ENCODE measurements around the gene CAPN11.
A peak's percentile ranks its signal among the peaks of the same experiment; 100 is the strongest.

The CAPN11 gene

DNA sequence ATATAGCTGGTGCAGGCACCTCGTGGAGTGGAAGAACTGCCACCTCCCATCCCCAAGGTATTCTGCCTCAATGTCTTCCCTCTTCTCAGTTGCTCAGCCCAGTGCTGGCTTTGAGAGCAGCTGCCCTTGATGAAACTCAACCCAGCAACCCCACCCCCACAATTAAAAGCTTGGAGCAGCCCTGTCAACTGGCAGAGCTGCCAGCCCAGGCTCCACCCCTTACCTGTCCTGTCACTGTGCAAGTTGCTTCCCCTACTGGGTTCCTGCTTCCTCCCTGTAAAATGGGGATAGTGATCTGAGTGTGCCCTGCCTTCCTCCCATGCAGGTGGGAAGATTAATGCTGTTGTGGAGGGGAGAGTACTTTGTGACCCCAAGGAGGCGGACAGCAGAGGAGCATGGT is 26.7 kb upstream of the CAPN11 start:
- DNase-seq (ENCODE audit: low read depth), result no peak
- TF ChIP-seq, protein P1, sequence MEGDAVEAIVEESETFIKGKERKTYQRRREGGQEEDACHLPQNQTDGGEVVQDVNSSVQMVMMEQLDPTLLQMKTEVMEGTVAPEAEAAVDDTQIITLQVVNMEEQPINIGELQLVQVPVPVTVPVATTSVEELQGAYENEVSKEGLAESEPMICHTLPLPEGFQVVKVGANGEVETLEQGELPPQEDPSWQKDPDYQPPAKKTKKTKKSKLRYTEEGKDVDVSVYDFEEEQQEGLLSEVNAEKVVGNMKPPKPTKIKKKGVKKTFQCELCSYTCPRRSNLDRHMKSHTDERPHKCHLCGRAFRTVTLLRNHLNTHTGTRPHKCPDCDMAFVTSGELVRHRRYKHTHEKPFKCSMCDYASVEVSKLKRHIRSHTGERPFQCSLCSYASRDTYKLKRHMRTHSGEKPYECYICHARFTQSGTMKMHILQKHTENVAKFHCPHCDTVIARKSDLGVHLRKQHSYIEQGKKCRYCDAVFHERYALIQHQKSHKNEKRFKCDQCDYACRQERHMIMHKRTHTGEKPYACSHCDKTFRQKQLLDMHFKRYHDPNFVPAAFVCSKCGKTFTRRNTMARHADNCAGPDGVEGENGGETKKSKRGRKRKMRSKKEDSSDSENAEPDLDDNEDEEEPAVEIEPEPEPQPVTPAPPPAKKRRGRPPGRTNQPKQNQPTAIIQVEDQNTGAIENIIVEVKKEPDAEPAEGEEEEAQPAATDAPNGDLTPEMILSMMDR (IDR thresholded peaks at IDR 0.05; ENCODE audit: low read depth, low read length, missing control alignments), result no peak
- H3K4me3 ChIP-seq (ENCODE audit: low read depth, low read length), result no peak overlapping the region
- in situ Hi-C loops (cut with HindIII; ENCODE audit: low sequenced_read_pairs), result no loop called here

DNA sequence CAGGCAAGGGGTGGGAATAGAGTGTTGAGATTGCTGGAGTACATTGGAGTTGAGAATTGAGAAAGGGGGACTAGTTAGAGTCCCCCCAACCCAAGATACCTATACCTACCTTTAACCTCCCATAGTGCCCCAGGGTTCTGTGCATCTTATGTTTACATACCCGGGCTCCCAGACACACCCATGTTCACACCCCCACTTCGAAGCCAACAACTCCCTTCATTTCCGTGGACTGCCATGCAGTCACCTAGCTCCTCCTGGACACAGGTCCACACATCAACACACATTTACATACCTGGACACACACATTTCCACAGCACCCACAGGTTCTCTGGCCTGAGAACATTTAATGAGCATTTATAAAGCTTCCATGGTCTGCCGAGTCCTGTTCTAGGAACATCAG is 26.1 kb upstream of the CAPN11 start:
- TF ChIP-seq, protein P1 (IDR thresholded peaks at IDR 0.05; ENCODE audit: low read depth, low read length, missing control alignments), result no peak
- H3K4me3 ChIP-seq (ENCODE audit: low read depth, low read length), result no peak overlapping the region
- no peak for DNase-seq (ENCODE audit: low read depth)
- in situ Hi-C loops (cut with HindIII; ENCODE audit: low sequenced_read_pairs), result no loop called here

DNA sequence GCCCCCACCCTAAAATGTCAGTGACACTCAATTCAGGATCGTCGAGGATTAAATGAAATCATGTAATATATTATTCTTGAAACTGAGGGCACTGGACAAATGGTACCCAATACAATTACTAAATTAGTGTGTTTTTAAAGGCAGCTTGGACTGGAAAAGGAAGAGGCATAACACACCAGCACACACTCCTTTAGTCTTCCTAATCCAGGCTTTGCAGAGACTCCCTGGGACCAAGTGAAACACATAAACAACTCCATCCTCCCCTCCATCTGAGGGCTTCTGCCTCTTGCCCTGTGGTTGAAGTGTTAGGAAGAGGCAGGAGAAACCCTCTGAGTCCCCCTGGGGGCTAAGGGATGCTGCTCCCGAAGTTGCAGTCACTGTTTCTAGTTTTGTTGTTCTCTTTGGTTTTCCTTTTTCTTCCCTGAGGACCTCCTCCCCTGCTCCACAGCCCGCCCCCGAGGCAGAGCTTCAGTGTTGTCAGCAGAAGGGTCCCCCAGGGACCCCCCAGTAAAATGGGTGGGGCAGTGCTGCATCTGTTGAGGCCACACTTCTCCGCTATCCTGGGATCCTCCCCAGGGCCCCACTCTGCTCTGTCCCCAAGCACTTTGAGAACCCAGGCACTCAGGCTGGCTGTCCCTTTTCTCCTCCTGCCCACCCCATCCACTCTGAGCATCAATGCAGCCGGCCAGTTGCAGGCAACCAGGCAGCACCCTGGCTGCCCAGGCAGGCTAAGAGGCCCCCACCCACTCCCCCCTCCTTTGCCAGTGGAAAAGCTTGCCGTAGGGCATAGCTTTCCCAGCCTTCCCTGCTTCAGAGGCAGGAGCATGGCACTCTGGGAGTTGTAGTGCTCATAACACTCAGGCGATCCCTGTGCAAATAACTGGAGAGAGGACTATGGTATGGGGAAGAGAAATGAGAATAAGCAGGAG is 25.4 kb upstream of the CAPN11 start:
- DNase-seq (ENCODE audit: low read depth), result no peak
- in situ Hi-C loops (cut with HindIII; ENCODE audit: low sequenced_read_pairs), result no loop called here
- TF ChIP-seq, protein P1 (IDR thresholded peaks at IDR 0.05; ENCODE audit: low read depth, low read length, missing control alignments), result no peak
- no peak overlapping the region for H3K4me3 ChIP-seq (ENCODE audit: low read depth, low read length)

DNA sequence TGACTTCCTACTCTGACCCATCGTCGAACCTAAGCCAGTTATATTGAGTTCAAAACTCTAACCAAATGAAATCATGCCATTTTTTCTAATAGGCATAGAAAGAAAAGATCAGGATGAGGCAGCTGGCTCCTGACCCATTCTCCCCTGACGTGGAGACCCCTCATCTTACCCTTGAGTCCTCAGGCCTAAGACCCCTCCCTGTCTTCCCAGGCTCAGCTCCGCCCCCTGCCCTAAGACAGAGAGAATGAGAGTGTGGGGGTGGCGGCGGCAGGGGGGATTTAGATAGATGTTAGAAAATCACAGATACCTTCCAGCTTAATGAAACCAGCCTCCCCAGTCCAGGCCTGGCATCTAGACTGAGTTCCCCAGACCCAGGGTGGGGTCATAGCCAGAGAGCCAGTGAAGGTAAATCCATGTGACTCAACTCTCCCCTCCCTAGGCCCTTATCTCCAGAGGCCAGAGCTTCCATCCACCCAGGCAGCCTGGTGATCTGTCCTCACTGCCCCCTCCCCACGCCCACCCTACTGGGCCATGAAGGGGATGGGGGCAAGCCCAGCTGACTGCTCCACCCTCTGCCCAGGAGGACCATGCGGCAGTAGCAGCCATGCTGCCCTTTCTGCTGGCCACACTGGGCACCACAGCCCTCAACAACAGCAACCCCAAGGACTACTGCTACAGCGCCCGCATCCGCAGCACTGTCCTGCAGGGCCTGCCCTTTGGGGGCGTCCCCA is 24.5 kb upstream of the CAPN11 start:
- DNase-seq (ENCODE audit: low read depth), result no peak
- TF ChIP-seq, protein P1 (IDR thresholded peaks at IDR 0.05; ENCODE audit: low read depth, low read length, missing control alignments), result no peak
- in situ Hi-C loops (cut with HindIII; ENCODE audit: low sequenced_read_pairs), result no loop called here
- H3K4me3 ChIP-seq (ENCODE audit: low read depth, low read length), result no peak overlapping the region

DNA sequence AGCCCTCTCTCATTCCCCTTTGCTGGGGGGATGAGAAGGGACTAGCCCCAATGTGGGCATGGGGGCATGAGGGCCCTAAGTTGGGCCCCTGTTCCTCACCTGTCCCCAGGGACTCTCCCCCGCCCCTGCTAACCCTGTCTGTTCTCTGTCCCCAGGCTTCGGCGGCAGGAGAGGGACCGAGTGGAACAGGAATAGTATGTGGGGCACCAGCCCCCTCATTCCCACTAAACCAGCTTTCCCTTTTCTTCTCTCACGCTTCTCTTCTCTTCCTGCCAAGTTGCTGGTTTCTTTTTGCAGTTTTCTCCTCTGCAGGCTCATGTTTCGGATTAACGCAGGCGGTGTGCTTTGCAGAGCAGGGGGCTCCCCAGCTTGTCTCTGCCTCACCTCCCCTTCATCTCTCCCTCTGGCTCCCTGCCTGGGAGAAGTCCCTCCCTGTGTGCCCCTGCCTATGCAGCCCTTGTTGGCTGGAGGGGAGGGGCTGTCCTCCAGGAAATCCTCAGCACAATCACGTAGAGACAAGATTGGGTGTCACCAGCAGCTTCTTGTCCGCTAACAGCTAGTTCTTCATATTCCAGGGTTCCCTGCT is 23.4 kb upstream of the CAPN11 start:
- DNase-seq (ENCODE audit: low read depth), result no peak
- TF ChIP-seq, protein P1 (IDR thresholded peaks at IDR 0.05; ENCODE audit: low read depth, low read length, missing control alignments), result no peak
- in situ Hi-C loops (cut with HindIII; ENCODE audit: low sequenced_read_pairs), result no loop called here

DNA sequence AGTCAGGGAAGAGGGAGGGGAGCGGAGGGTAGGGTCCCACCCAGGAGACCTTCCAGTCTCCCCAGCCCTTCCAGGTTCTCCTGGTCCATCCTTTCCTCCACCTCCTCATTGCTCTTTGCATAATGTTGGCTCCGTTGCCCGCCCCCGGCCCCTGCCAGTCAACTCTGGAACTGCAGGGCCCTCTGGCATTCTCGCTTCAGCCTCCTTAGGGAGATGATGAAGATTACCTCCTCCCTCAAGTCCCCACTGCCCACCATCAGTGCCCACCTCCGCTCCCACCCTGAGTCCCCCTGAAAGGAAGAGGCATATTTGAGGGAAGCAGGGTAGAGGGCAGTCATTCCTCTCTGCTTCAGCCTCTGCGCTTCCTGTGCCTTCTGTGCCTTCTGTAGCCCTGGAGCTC is 22.7 kb upstream of the CAPN11 start:
- in situ Hi-C loops (cut with HindIII; ENCODE audit: low sequenced_read_pairs), result no loop called here
- TF ChIP-seq, protein P1 (IDR thresholded peaks at IDR 0.05; ENCODE audit: low read depth, low read length, missing control alignments), result peak; percentile 15
- DNase-seq (ENCODE audit: low read depth), result no peak
- no peak overlapping the region for H3K4me3 ChIP-seq (ENCODE audit: low read depth, low read length)

More for the DNA sequence above, 23.4 kb upstream of the CAPN11 start:
- no peak overlapping the region for H3K4me3 ChIP-seq (ENCODE audit: low read depth, low read length)
